NCI-H1694 (cell line): ENCODE results near the gene TPCN1.

ENCODE experiments used
- DNase-seq: peaks from one replicate; lab custom pipeline; 2025; lab: John Stamatoyannopoulos, UW

Gene TPCN1

GRCh38 chr12:113226696-113227568 is 5.7 kb downstream of the TPCN1 start:
- DNase-seq: no peak

GRCh38 chr12:113227686-113228391 is 6.6 kb downstream of the TPCN1 start:
- no peak for DNase-seq

- no peak for DNase-seq
These were observed 7.2 kb downstream of the TPCN1 start for GRCh38 chr12:113228394-113229028.

- no peak for DNase-seq
These were observed 9.3 kb downstream of the TPCN1 start for GRCh38 chr12:113230315-113231234.

GRCh38 chr12:113231235-113232088 is 10.2 kb downstream of the TPCN1 start:
- no peak for DNase-seq

- no peak for DNase-seq
These were observed 11.0 kb downstream of the TPCN1 start for GRCh38 chr12:113232089-113232839.

- peak; percentile 79 for DNase-seq
These were observed 11.7 kb downstream of the TPCN1 start for GRCh38 chr12:113232840-113233585.

GRCh38 chr12:113233967-113234366 is 12.7 kb downstream of the TPCN1 start:
- no peak for DNase-seq

GRCh38 chr12:113234483-113234882 is 13.2 kb downstream of the TPCN1 start:
- DNase-seq: no peak

- DNase-seq: no peak
These were observed 14.7 kb downstream of the TPCN1 start for GRCh38 chr12:113235976-113236375.

GRCh38 chr12:113236539-113237399 is 15.5 kb downstream of the TPCN1 start:
- no peak for DNase-seq

GRCh38 chr12:113237748-113238147 is 16.5 kb downstream of the TPCN1 start:
- DNase-seq: no peak

- DNase-seq: no peak
These were observed 17.0 kb downstream of the TPCN1 start for GRCh38 chr12:113238309-113238708.

- DNase-seq: no peak
These were observed 18.1 kb downstream of the TPCN1 start for GRCh38 chr12:113239288-113239771.

- DNase-seq: peak; percentile 25
These were observed 18.6 kb downstream of the TPCN1 start for GRCh38 chr12:113239811-113240331.

- DNase-seq: no peak
These were observed 19.1 kb downstream of the TPCN1 start for GRCh38 chr12:113240395-113240794.

GRCh38 chr12:113241191-113242025 is 20.1 kb downstream of the TPCN1 start:
- DNase-seq: peak; percentile 87
